NK-92 treated with Interleukin-12 subunit alpha and Interleukin-12 subunit beta, amount 100 ng/mL, for 24 hours (cell line): ENCODE data around the gene TSSK6.

Experiments used
- DNase-seq: peaks from one replicate; lab custom pipeline; 2025; lab: John Stamatoyannopoulos, UW

TSSK6 gene

GRCh38 chr19:19514881-19515641 lies at the start of gene TSSK6:
TSS of gene TSSK6 (minus strand) at chr19:19515548. CDS start at chr19:19515427, 121 bp downstream.
- DNase-seq, result no peak

- DNase-seq, result no peak
Observed at GRCh38 chr19:19563348-19563848, 48.0 kb upstream of the TSSK6 start.

GRCh38 chr19:19562665-19563347 lies 47.5 kb upstream of the TSSK6 start:
- DNase-seq, result no peak

- no peak for DNase-seq
Observed at GRCh38 chr19:19561946-19562664, 46.8 kb upstream of the TSSK6 start.

GRCh38 chr19:19559931-19560330 lies 44.6 kb upstream of the TSSK6 start:
- DNase-seq, result no peak

GRCh38 chr19:19558636-19559035 lies 43.3 kb upstream of the TSSK6 start:
- no peak for DNase-seq

GRCh38 chr19:19558055-19558454 lies 42.7 kb upstream of the TSSK6 start:
- no peak for DNase-seq

GRCh38 chr19:19554074-19555023 lies 39.0 kb upstream of the TSSK6 start:
- peak; percentile 23 for DNase-seq

- DNase-seq, result no peak
Observed at GRCh38 chr19:19553670-19554069, 38.3 kb upstream of the TSSK6 start.

GRCh38 chr19:19552798-19553197 lies 37.5 kb upstream of the TSSK6 start:
- DNase-seq, result no peak

- DNase-seq, result no peak
Observed at GRCh38 chr19:19551853-19552192, 36.5 kb upstream of the TSSK6 start.

GRCh38 chr19:19550972-19551852 lies 35.9 kb upstream of the TSSK6 start:
- DNase-seq, result no peak

GRCh38 chr19:19550485-19550929 lies 35.2 kb upstream of the TSSK6 start:
- no peak for DNase-seq

- no peak for DNase-seq
Observed at GRCh38 chr19:19549804-19550464, 34.6 kb upstream of the TSSK6 start.

GRCh38 chr19:19548915-19549759 lies 33.8 kb upstream of the TSSK6 start:
- DNase-seq, result no peak

GRCh38 chr19:19547674-19548336 lies 32.5 kb upstream of the TSSK6 start:
- no peak for DNase-seq

- no peak for DNase-seq
Observed at GRCh38 chr19:19546751-19547162, 31.4 kb upstream of the TSSK6 start.

GRCh38 chr19:19545707-19546106 lies 30.4 kb upstream of the TSSK6 start:
- DNase-seq, result no peak
